AG04449 (cell line): ENCODE measurements around the gene RYK.

ENCODE experiments used
- CTCF ChIA-PET: fragments of 350-600 bp; formaldehyde crosslinking; extraction: SDS; loops from one replicate; lab custom pipeline; 2021; ENCODE audit warnings: antibody characterized with exemption; lab: Yijun Ruan, JAX
- POLR2A ChIA-PET: fragments of 400-600, 350-600 bp; formaldehyde crosslinking; extraction: SDS; loops from one replicate; lab custom pipeline; 2020; ENCODE audit warnings: antibody characterized with exemption, inconsistent platforms; lab: Yijun Ruan, JAX
- DNase-seq: peaks from one replicate; pipeline ENCODE4 v3.0.0-alpha.2; 2010; ENCODE audit warnings: low read depth, low spot score
- H3K4me3 ChIP-seq: 2 replicates; pipeline ENCODE4 v1.5.1; 2011; ENCODE audit warnings: low read depth, mild to moderate bottlenecking, control low read depth, low read length
- CTCF ChIP-seq: IDR thresholded peaks from one replicate; pipeline ENCODE4 v1.5.1; 2011; ENCODE audit warnings: mild to moderate bottlenecking, moderate library complexity, low read length, control low read depth, inconsistent platforms; ENCODE audit not compliant: insufficient read depth; ENCODE audit errors: missing control alignments

Gene RYK

GRCh38 chr3:134136604-134137003 lies 114.1 kb downstream of the RYK start:
- DNase-seq = no peak
- POLR2A ChIA-PET = no interaction called here

GRCh38 chr3:134134698-134135415 lies 115.8 kb downstream of the RYK start:
- POLR2A ChIA-PET = no interaction called here
- H3K4me3 ChIP-seq = no peak overlapping the region
- no peak for DNase-seq
- TF ChIP-seq CTCF = no peak
- CTCF ChIA-PET = interaction anchor here (1.3 kb wide), 1 partner anchor 10 kb away, joined by 4 read pairs; no protein-coding TSS in a partner anchor

More at GRCh38 chr3:134136604-134137003, 114.1 kb downstream of the RYK start:
- CTCF ChIA-PET = interaction anchor here (1.1 kb wide), 1 partner anchor 209 kb away, joined by 3 read pairs; no protein-coding TSS in a partner anchor
- TF ChIP-seq CTCF = no peak
- H3K4me3 ChIP-seq = no peak overlapping the region

DNA sequence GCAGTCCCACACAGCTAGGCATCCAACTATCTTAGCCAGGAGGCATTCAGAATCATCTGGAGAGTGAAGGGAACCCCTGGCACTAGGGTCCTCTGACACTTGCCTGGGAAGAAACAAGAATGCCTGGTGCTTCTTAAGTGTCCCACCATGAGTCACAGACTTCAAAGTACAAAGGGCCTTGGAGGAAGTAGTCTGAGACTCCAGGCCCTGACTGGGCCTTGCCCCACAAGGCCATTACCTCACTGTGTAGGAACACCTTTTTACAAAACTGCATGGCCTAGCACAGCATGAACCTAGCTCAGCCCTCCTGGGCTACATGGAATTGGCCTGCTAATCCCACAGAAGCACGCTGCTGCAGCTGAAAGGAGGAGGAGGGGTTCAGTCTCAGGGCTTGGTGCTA lies 116.4 kb downstream of the RYK start:
- CTCF ChIA-PET = interaction anchor here (1.3 kb wide), 1 partner anchor 9 kb away, joined by 4 read pairs; no protein-coding TSS in a partner anchor
- no peak for DNase-seq
- no peak overlapping the region for H3K4me3 ChIP-seq
- no peak for TF ChIP-seq CTCF
- POLR2A ChIA-PET = no interaction called here

DNA sequence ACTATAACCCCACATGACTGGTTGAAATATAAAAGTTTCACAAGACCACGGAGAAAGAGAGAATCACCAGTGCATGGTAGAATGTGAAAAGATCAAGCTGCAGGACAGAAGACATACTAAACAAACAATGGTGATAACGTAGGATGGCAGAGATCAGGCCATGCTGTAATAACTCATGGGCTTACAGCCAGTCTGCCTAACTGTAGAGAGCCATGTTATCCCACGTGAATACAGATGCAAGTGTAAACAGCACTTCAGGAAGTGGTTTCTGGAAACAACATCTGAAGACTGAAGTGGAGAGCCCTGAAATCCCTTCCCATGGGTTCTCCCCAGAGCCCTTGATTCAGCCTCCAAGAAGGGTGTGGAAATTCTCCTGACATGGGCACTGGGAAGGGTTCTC lies 117.7 kb downstream of the RYK start:
- no peak for TF ChIP-seq CTCF
- no peak overlapping the region for H3K4me3 ChIP-seq
- ChIA-PET POLR2A (no interaction called here), CTCF (no interaction called here)
- DNase-seq = no peak

DNA sequence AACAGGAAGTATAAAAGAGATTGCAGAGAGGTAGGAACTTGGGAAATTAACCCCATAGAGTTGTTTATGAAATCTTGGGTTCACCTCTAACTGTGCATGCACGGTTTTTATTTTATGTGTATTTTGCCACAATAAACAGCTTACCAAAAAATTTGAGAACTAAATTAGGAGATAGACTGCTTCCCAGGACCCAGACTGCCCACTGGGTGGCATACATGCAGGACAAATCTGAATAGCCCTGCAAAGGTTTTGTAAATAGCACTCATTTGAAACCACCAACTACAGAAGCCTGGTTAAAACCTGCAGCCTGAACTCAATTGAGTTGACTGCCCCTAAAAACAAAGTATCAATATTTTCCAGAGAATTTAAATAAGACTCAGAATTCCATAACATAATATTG lies 124.5 kb downstream of the RYK start:
- no peak overlapping the region for H3K4me3 ChIP-seq
- no peak for DNase-seq
- TF ChIP-seq CTCF = no peak
- ChIA-PET CTCF (no interaction called here), POLR2A (no interaction called here)

- TF ChIP-seq CTCF = no peak
- POLR2A ChIA-PET = no interaction called here
- no peak for DNase-seq
These were observed 135.9 kb downstream of the RYK start for GRCh38 chr3:134114726-134115125.

More at GRCh38 chr3:134114726-134115125, 135.9 kb downstream of the RYK start:
- CTCF ChIA-PET = no interaction called here
- no peak overlapping the region for H3K4me3 ChIP-seq
